Urinary bladder (tissue), 4 donors: ENCODE data around the gene RGS8. TPM values are rescaled to one million over a fixed set of nuclear protein-coding genes. Genes with fewer than 3 reads are reported as not detected.

Experiments used
- DNase-seq: peaks from one replicate; pipeline ENCODE4 v3.0.0-alpha.2; 2015; ENCODE audit errors: extremely low spot score
- H3K27ac ChIP-seq: one replicate; pipeline ENCODE4 v1.5.1; 2013; ENCODE audit warnings: low read depth, mild to moderate bottlenecking, moderate library complexity
- H3K36me3 ChIP-seq: one replicate; pipeline ENCODE4 v1.6.1; 2013; ENCODE audit warnings: mild to moderate bottlenecking, moderate library complexity; ENCODE audit not compliant: insufficient read depth
- H3K4me1 ChIP-seq: one replicate; pipeline ENCODE4 v1.6.1; 2013; ENCODE audit warnings: mild to moderate bottlenecking, moderate library complexity; ENCODE audit not compliant: insufficient read depth
- H3K4me3 ChIP-seq: one replicate; pipeline ENCODE4 v1.5.1; 2013; ENCODE audit warnings: low read depth, low read length
- WGBS: extraction: QIAGEN DNeasy Blood & Tissue Kit; methylation state at CpG from one replicate; pipeline ENCODE4 v1.1.7; 2013; 5-methylcytosine and 5-hydroxymethylcytosine counted together
- polyA plus RNA-seq: library from polyadenylated mRNA; stranded (reverse); fragments of 200-250 nt; gene quantifications from one replicate; pipeline ENCODE4 v1.2.3, GENCODE V29; 2013
- total RNA-seq: library from RNA; depleted of rRNA; stranded (reverse); fragments of >200 nt; gene quantifications from one replicate; pipeline ENCODE4 v1.2.3, GENCODE V29; 2014
- donor health status: healthy with polysubstance abuse.
- donor health status: healthy.

Gene RGS8
- total and polyA plus RNA-seq, 2 donors, result 0.03 to 0.05 TPM

- DNase-seq, result no peak
- no peak overlapping the region for H3K4me3 ChIP-seq
- no peaks in the 10 kb centered on the region for H3K4me1 ChIP-seq
- H3K27ac ChIP-seq, result no peak overlapping the region
- 56% methylated on average over 1 of the region's 1 CpG for WGBS
- no peaks in the 10 kb centered on the region for H3K36me3 ChIP-seq
These were observed 11.9 kb downstream of the RGS8 start for GRCh38 chr1:182672487-182672836.

GRCh38 chr1:182671750-182672486 is 12.5 kb downstream of the RGS8 start:
- no peak overlapping the region for H3K4me3 ChIP-seq
- no peaks in the 10 kb centered on the region for H3K4me1 ChIP-seq
- no peaks in the 10 kb centered on the region for H3K36me3 ChIP-seq
- H3K27ac ChIP-seq, result no peak overlapping the region
- DNase-seq, result no peak
- WGBS, result 51% methylated on average over 12 of the region's 12 CpGs

GRCh38 chr1:182670032-182670749 is 14.2 kb downstream of the RGS8 start:
- H3K4me1 ChIP-seq, result no peaks in the 10 kb centered on the region
- 92% methylated on average over 11 of the region's 11 CpGs for WGBS

GRCh38 chr1:182669266-182669665 is 15.1 kb downstream of the RGS8 start:
- no peaks in the 10 kb centered on the region for H3K4me1 ChIP-seq
- no peaks in the 10 kb centered on the region for H3K36me3 ChIP-seq
- WGBS, result 94% methylated on average over 4 of the region's 4 CpGs
- H3K27ac ChIP-seq, result no peak overlapping the region
- no peak for DNase-seq
- no peak overlapping the region for H3K4me3 ChIP-seq

More at GRCh38 chr1:182670032-182670749, 14.2 kb downstream of the RGS8 start:
- no peak for DNase-seq
- H3K4me3 ChIP-seq, result no peak overlapping the region
- no peaks in the 10 kb centered on the region for H3K36me3 ChIP-seq
- no peak overlapping the region for H3K27ac ChIP-seq

- WGBS, result 95% methylated on average over 11 of the region's 11 CpGs
- no peaks in the 10 kb centered on the region for H3K36me3 ChIP-seq
- no peak overlapping the region for H3K27ac ChIP-seq
- no peaks in the 10 kb centered on the region for H3K4me1 ChIP-seq
- no peak for DNase-seq
- no peak overlapping the region for H3K4me3 ChIP-seq
These were observed 15.8 kb downstream of the RGS8 start for GRCh38 chr1:182668521-182669054.

- WGBS, result 89% methylated on average over 7 of the region's 7 CpGs
- DNase-seq, result no peak
- Histone ChIP-seq H3K4me1 (no peaks in the 10 kb centered on the region), H3K36me3 (no peaks in the 10 kb centered on the region), H3K27ac (no peak overlapping the region), H3K4me3 (no peak overlapping the region)
These were observed 16.4 kb downstream of the RGS8 start for GRCh38 chr1:182667848-182668505.

GRCh38 chr1:182666706-182667105 is 17.7 kb downstream of the RGS8 start:
- no peaks in the 10 kb centered on the region for H3K4me1 ChIP-seq
- no peak overlapping the region for H3K27ac ChIP-seq
- WGBS, result 49% methylated on average over 9 of the region's 9 CpGs
- no peaks in the 10 kb centered on the region for H3K36me3 ChIP-seq
- no peak for DNase-seq
- no peak overlapping the region for H3K4me3 ChIP-seq

GRCh38 chr1:182664296-182664695 is 20.1 kb downstream of the RGS8 start:
- no peak overlapping the region for H3K27ac ChIP-seq
- H3K4me1 ChIP-seq, result no peaks in the 10 kb centered on the region
- WGBS, result 90% methylated on average over 3 of the region's 3 CpGs
- DNase-seq, result no peak
- H3K4me3 ChIP-seq, result no peak overlapping the region
- H3K36me3 ChIP-seq, result no peaks in the 10 kb centered on the region

- 83% methylated on average over 3 of the region's 3 CpGs for WGBS
- Histone ChIP-seq H3K4me3 (no peak overlapping the region), H3K36me3 (no peaks in the 10 kb centered on the region), H3K27ac (no peak overlapping the region), H3K4me1 (no peaks in the 10 kb centered on the region)
- no peak for DNase-seq
These were observed 21.4 kb downstream of the RGS8 start for GRCh38 chr1:182662956-182663355.

- Histone ChIP-seq H3K27ac (no peak overlapping the region), H3K4me3 (no peak overlapping the region), H3K4me1 (no peaks in the 10 kb centered on the region), H3K36me3 (no peaks in the 10 kb centered on the region)
- DNase-seq, result no peak
- WGBS, result 73% methylated on average over 7 of the region's 7 CpGs
These were observed 22.1 kb downstream of the RGS8 start for GRCh38 chr1:182662121-182662890.

GRCh38 chr1:182658055-182658454 is 26.3 kb downstream of the RGS8 start:
- DNase-seq, result no peak
- H3K36me3 ChIP-seq, result no peaks in the 10 kb centered on the region
- no peak overlapping the region for H3K27ac ChIP-seq
- no peaks in the 10 kb centered on the region for H3K4me1 ChIP-seq
- no peak overlapping the region for H3K4me3 ChIP-seq

- DNase-seq, result no peak
- H3K36me3 ChIP-seq, result no peaks in the 10 kb centered on the region
- no peak overlapping the region for H3K4me3 ChIP-seq
- no peak overlapping the region for H3K27ac ChIP-seq
- WGBS, result 61% methylated on average over 4 of the region's 4 CpGs
- no peaks in the 10 kb centered on the region for H3K4me1 ChIP-seq
These were observed 27.5 kb downstream of the RGS8 start for GRCh38 chr1:182656842-182657397.

GRCh38 chr1:182653986-182654385 is 30.4 kb downstream of the RGS8 start:
- H3K4me1 ChIP-seq, result no peaks in the 10 kb centered on the region
- no peak overlapping the region for H3K27ac ChIP-seq
- no peak overlapping the region for H3K4me3 ChIP-seq
- 78% methylated on average over 2 of the region's 2 CpGs for WGBS
- no peak for DNase-seq
- H3K36me3 ChIP-seq, result no peaks in the 10 kb centered on the region
